ENCODE measurements around the gene ZNF280A.
"Not testable (repeated sequence)": the region's sequence is repeated elsewhere in the genome, so short reads cannot be mapped to it uniquely, and the experiment has no call there.

The ZNF280A gene

DNA sequence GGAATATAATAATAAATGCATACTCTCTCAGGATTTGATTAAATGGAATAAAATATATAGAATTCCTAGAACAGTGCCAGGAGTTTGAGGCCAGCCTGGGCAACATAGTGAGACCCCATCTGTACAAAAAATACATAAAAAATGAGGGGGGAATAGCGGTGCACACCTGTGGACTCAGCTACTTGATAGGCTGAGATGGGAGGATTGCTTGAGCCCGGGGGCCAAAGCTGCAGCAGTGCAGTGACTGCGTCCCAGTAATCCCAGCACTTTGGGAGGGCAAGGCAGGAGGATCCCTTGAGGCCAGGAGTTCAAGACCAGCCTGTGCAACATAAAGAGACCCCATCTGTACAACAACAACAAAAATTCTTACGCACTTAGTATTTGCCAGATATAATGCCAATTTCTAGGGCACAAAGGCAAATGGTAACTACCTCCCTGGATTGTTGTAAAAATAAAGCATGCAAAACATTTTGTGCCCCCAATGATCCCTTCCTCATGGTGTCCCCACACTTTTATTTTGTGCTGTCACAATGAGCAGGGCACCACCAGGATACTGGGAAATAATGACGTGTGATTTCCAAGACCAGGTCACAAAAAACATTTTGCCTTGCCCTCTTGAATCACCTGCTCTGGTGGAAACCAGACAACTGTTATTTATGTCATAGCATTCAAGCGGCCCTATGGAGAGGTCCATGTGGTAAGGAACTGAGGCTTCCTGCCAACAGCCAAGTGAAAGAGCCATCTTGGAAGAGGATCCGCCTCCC lies 18.3 kb upstream of the ZNF280A start:
- no peak for DNase-seq

DNA sequence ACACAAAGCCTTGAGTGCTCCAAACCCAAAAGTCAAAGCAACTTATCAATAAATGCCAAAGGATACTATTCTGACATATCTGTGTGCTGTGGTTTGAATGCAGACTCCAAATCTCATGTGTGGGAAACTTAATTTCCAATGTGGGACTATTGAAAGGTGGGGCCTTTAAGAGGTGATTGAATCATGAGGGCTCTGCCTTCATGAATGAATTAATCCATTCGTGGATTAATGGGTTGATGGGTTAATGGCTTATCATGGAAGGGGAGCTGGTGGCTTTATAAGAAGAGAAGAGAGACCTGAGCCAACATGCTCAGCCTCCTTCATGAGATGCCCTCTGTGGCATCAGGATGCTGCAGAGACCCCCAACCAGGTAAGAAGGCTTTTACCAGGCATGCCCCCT lies 16.8 kb upstream of the ZNF280A start:
- no peak for DNase-seq

DNA sequence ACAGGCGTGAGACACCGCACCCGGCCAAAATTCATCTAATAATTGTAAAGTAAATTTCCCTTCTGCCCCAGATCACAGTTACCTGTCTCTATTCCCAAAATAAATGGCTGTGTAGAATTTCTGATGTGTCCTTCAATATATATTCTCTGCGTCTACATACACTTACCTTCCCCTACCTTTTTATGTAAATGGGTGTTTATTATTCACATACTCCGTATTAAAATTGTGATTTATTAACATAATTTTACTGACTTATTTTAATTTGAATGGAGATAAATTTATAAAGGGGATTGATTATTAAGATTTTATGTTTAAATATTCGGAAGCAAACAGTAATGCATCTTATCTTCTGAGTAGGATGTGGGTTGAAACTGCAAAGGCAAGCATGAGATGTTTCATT lies 16.4 kb upstream of the ZNF280A start:
- DNase-seq = no peak

DNA sequence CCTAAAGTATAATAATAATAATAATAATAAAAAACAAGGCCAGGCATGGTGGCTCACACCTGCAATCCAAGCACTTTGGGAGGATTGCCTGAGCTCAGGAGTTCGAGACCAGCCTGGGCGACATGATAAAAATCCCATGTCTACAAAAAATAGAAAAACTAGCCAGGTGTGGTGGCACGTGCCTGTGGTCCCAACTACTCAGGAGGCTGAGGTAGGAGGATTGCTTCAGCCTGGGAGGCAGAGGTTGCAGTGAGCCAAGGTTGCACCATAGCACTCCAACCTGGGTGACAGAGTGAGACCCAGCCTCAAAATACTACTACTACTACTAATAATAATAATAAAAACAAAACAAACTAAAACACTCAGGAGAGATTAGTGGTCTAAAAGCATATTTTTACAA lies 15.6 kb upstream of the ZNF280A start:
- DNase-seq = no peak

DNA sequence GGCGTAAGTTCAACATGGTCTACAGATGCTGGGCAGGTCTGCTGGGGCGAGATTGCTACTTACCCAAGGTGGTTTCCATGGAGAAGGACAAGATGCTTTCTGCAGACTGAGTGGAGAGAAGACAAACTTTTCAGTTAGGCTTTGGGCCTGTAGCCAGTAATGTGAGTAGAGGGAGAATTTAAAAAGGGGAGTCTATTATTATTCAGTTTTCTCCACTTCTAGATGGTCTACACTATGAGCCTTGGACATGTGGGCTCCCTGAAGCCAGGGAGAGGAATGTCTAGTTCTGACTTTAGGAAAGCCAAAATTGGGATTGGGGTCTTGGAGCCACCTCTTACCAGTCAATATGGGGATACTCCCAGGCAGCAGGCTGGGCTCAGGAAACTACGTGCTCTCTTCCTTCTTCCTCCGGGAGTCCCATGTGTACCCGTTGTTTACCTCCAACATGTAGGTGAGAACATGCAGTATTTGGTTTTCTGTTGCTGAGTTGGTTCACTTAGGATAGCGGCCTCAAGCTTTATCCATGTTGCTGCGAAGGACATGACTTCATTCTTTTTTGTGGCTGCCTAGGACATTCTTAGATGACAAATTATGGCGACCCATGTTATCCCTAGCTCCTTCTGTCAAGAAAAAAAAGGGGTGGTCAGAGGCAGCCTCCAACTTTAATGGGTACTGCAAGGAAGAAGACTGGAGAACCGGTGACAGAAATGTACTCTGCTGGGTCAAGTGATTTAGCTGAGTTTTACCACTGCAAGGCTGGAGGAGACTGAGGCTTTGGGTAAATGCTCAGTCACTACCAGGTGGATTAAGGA lies 14.7 kb upstream of the ZNF280A start:
- no peak for DNase-seq

DNA sequence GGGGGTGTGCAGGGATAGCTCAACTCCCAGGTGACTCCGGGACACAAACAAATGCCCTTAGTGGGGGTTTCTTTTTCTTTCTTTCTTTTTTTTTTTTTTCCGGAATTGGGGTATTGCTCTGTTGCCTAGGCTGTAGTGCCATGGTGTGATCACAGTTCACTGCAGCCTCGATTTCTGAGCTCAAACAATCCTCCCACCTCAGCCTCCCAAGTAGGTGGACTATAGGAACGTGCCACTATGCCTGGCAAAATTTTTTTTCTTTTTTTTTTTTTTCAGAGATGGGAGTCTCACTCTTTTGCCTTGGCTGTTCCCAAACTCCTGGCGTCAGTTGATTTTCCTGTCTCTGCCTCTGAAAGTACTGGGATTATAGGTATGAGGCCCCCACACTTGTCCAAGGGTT lies 13.8 kb upstream of the ZNF280A start:
- no peak for DNase-seq

DNA sequence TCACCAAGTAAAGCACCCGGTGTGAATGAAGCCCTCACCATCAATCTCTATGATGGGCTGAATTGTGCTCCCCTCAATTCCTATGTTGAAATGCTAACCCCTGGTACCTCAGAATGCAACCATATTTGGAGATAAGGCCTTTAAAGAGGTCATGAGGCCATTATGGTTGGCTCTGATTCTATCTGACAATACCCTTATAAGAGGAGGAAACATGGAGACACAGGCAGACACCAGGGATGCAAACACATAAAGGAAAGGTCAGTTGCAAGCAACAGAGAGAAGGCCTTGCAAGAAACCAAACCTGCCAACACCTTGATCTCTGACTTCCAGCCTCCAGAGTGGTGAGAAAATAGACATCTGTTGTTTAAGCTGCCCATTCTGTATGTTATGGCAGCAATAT lies 13.3 kb upstream of the ZNF280A start:
- DNase-seq = no peak

DNA sequence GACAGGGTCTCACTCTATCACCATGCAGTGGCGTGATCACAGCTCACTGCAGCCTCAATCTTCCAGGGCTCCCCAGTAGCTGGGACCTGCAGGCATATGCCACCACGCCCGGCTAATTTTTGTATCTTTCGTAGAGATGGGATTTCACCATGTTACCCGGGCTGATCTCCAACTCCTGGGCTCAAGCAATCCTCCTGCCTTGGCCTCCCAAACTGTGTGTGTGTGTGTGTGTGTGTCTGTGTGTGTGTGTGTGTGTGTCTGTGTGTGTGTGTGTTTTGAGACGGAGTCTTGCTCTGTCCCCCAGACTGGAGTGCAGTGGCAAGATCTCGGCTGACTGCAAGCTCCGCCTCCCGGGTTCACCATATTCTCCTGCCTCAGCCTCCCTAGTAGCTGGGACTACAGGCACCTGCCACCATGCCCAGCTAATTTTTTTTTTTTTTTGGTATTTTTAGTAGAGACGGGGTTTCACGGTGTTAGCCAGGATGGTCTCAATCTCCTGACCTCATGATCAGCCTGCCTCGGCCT lies 12.5 kb upstream of the ZNF280A start:
- DNase-seq = not testable (repeated sequence)

DNA sequence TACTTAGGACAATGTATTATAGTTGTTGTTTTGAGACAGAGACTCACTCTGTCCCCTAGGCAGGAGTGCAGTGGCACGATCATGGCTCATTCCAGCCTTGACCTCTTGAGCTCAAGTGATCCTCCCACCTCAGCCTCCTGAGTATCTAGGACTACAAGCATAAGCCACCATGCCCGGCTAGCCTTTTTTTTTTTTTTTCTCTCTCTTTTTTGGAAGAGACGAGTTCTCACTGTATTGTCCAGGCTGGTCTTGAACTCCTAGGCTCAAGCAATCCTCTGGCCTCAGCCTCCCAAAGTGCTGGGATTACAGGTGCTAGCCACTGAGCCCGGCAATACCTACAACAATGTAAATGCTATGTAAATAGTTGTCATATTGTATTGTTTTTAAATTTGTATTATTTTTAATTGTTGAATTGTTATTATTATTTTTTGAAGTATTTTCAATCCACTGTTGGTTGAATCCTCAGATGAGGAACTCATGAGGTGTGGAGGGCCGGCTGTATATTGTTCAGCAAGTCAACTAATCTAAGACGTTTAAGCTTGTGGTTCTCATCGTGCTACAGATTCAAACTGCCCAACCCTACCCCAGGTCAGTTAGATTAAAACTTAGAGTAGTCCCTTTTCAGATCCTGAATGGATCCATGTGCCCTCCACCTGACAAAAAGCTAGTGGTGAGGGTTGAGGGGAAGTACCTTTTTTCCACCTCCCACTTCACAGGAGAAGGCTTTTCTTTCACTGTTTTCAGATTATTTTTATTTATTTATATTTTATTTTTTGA lies 11.9 kb upstream of the ZNF280A start:
- DNase-seq = no peak

DNA sequence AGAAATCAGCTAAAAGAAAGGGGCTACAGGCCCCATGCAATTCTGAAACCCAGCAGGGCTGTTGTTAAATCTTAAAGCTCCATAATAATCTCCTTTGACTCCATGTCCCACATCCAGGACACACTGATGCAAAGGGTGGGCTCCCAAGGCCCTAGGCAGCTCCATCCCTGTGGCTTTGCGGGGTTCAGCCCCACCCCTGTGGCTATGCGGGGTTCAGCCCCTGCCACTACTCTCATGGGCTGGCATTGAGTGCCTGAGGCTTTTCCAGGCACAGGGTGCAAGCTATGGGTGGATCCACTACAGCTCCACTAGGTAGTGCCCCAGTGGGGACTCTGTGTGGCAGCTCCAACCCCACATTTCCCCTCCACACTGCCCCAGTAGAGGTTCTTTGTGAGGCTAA lies 8.7 kb upstream of the ZNF280A start:
- DNase-seq = no peak

DNA sequence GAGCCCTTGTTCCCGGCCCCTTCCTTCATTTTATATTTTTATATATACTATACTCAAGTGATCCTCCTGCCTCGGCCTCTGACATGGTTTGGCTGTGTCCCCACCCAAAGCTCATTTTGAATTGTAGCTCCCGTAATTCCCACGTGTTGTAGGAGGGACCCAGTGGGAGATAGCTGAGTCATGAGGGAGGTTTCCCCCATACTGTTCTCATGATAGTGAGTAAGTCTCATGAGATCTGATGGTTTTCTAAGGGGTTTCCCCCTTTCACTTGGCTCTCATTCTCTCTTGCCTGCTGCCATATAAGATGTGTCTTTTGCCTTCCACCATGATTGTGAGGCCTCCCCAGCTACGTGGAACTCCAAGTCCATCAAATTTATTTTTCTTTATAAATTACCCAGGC lies 7.2 kb upstream of the ZNF280A start:
- no peak for DNase-seq

DNA sequence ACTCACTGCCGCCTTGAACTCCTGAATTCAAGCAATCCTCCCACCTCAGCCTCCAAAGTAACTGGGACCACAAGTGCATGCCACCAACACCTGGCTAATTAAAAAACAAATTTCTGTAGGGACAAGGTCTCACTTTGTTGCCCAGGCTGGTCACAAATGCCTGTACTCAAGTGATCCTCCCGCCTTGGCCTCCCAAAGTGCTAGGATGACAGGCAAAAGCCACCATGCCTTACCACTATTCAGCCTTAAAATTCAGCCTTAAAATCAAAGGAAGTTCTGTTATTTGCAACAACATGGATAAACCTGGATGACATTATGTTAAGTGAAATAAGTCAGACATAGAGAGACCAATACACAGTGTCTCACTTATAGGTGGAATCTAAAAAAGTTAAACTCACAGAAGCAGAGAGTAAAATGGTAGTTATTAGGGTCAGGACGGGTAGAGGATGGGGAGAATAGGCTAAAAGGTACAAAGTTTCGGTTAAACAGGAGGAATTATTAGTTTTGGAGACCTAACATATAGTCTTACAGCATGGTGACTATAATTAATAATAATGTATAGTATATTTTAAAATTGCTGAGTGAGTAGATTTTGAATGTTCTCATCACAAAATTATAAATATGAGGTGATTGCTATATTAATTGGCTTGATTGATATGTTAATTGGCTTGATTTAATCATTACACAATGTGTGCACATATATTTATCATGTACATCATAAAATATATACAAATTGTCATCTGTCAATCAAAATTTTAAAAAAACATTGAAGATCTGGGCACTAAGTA lies 6.2 kb upstream of the ZNF280A start:
- DNase-seq = no peak

DNA sequence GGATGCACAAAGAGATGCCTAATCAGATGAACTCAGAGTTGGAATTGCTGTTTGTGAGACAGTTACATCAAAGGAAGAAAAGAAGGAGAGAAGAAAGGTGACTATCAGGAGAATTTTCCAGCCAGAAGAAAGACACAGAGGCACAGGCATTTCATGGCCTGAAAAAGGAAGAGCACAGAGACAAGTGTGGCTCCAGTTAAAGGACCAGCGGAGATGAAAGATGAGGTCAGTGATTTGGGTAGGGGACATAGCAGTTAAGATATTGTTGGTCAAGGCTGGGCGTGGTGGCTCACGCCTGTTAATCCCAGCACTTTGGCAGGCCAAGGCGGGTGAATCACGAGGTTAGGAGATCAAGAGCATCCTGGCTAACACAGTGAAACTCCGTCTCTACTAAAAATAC lies 3.4 kb upstream of the ZNF280A start:
- no peak for DNase-seq

DNA sequence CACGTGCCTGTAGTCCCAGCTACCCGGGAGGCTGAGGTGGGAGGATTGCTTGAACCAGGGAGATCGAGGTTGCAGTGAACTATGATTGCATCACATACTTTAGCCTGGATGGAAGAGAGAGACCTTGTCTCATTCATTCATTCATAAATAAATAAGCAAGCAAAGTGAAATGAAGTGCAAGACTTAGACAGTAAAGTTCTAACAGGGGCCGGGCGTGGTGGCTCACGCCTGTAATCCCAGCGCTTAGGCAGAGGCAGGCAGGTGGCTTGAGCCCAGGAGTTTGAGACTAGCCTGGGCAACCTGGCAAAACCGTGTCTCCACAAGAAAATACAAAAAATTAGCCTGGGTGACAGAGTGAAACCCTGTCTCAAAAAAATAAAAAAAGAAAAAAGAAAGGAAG lies 1.6 kb upstream of the ZNF280A start:
- no peak for DNase-seq

DNA sequence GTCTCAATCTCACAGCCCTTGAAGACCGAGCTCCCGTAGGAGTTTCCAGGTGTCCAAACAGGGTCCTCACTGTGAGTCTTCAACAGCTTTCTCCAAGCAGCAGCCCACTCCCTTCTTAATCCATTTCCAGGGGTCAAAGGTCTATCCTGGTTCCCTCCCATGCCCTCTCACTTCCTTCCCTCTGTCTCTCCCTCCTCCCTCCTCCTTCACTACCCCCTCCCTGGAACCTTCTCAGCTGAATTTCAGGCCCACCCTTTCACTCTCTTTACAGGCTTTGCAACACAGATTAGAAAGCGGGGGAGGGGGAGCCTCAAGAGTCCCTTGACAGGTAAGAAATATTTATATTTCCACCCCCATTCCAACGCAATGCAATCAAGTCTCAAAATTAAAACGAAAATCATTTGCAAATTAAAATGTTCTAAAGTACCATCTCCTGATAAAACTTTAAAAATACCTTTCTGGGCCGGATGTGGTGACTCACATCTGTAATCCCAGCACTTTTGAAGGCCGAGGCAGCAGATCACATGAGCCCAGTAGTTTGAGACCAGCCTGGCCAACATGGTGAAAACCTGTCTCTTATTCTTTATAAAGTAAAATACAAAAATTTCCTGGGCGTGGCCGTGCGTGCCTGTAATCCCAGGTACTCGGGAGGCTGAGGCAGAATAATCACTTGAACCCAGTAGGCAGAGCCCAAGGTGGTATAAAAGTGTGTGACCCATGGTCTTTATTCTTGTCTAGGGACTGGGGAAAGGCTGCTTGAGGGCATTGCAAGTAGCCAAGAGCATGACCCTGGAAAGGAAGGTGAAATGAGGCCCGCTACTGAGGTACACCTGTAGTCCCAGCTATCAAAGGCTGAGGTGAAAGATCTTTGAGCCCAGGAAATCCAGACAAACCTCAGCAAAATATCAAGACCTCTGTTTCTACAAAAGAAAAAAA lies 865 bp upstream of the ZNF280A start:
- DNase-seq = no peak

DNA sequence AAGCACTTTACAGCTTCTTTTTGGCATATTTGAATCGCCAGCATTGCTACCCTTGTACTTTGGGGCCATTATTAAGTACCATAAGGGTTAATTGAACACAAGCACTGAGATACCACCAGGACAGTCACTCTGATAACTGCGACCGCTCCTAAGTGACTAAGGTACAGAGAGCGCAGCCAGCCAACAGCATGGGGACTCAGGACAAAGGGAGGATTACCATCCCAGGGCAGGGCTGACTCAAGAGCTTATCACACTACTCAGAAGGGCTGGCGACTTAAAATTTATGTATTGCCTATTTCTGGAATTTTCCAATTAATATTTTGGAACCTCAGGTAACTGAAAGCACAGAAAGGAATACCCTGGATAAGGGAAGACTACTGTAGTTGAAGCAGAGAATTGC lies 479 bp downstream of the ZNF280A start:
- no peak for DNase-seq

DNA sequence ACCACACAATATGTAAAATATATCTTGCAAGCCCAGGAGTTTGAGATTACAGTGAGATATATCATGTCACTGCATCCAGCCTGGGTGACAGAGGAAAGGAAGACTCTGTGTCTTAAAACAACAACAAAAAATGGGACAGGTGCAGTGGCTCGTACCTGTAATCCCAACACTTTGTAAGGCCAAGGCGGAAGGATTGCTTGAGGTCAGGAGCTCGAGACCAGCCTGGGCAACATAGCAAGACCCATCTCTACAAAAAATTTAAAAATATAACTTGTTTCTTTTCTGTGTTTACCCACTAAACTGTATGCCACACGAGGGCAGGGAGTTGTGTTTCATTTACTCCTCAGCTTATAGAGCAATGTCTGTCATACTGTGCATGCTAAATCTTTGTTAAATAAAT lies 3.1 kb downstream of the ZNF280A start:
- DNase-seq = no peak

DNA sequence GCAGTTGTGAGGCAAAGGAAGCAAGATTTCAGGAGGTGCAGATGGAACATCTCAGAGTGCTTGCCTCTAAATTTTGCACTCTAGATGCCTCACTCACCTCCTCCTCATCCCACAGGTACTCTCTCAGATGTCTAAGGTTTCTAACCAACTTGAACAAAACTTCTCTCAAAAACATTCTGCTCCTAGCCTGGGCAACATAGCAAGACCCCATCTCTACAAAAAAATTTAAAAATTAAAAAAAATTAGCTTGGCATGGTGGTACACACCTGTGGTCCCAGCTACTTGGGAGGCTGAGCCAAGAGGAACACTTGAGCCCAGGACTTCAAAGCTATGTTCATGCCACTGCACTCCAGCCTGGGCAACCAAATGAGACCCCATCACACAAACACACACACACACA lies 4.2 kb downstream of the ZNF280A start:
- no peak for DNase-seq

DNA sequence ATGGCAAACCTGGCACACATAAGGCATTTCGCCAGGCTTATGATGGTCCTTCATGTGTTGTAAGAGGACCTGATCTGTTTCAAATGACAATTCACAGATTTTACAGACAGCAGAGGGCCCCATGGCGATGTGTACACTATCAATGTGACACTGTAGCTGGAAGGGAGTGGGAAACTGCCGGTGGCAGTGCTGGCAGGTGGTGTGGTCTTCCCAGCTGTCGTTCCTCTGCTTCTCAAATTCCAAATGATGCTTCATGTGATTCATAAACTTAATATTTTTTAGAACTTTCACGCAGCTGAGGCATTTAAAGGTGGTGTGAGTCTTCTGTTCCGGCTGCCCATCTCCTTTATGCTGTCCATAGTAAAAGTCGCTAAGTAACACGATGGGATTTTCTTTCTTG lies 5.6 kb downstream of the ZNF280A start:
- not testable (repeated sequence) for DNase-seq

DNA sequence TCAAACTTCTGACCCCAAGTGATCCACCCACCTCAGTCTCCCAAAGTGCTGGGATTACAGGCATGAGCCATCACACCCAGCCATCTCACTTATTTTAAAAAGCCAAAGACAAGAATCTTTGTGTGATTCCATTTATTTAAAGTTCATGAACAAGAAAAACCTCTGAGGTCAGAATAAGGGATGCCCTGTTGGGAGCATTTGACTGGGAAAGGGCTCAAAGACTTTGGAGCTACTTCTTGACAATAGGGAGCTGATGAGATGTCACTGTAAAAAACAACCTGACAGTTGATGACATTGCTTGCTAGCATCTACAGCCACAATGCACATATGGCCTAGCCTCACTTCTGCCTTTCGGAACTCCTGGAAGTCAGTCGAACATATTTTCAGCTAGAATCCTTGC lies 6.5 kb downstream of the ZNF280A start:
- DNase-seq = no peak

DNA sequence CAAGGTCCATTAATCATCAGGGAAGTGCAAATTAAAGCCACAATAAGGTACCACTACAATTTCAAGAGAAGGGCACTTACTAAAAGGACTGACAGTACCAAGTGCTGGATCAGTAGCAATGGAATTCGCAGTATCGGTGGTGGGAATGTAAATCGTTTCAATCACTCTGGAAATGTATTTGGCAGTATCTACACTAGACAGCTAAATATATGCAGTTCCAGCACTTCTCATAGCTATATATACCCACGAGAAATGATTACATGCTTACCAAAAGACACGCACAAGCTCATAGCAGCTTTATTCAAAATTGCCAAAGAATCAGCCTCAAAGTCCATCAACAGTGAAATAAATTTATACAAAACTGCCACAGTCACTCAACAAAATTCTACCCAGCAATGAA lies 7.1 kb downstream of the ZNF280A start:
- no peak for DNase-seq

DNA sequence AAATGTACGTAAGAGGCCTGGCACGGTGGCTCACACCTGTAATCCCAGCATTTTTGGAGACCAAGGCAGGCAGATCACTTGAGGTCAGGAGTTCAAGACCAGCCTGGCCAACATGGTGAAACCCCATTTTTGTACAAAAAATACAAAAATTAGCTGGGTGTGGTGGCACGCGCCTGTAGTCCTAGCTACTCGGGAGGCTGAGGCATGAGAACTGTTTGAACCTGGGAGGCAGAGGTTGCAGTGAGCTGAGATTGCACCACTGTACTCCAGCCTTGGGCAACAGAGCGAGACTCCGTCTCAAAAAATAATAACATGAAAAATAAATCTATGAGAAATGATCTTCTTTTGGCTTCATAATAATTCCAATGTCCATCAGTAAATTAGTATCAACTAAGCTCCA lies 9.2 kb downstream of the ZNF280A start:
- not testable (repeated sequence) for DNase-seq

Data from kidney glomerular epithelial cell (primary cell).